Measurements from ENCODE around the gene SLC18A3.

SLC18A3 gene

GRCh38 chr10:49587981-49588380 lies 22.1 kb upstream of the SLC18A3 start:
- TF ChIP-seq CTCF (IDR thresholded peaks at IDR 0.05) = no peak
- no peak for DNase-seq (ENCODE audit: low spot score)
- H3K27ac ChIP-seq = no peak overlapping the region
- no peak overlapping the region for H3K4me3 ChIP-seq

GRCh38 chr10:49592726-49593563 lies 17.2 kb upstream of the SLC18A3 start:
- no peak overlapping the region for H3K4me3 ChIP-seq
- no peak for DNase-seq (ENCODE audit: low spot score)
- peak; percentile 76 for TF ChIP-seq CTCF (IDR thresholded peaks at IDR 0.05)
- no peak overlapping the region for H3K27ac ChIP-seq

- H3K4me3 ChIP-seq = no peak overlapping the region
- DNase-seq (ENCODE audit: low spot score) = no peak
- no peak overlapping the region for H3K27ac ChIP-seq
- TF ChIP-seq CTCF (IDR thresholded peaks at IDR 0.05) = no peak
Observed at GRCh38 chr10:49593564-49593875, 16.6 kb upstream of the SLC18A3 start.

GRCh38 chr10:49593998-49594397 lies 16.1 kb upstream of the SLC18A3 start:
- no peak for DNase-seq (ENCODE audit: low spot score)
- Histone ChIP-seq H3K27ac (no peak overlapping the region), H3K4me3 (no peak overlapping the region)
- no peak for TF ChIP-seq CTCF (IDR thresholded peaks at IDR 0.05)

- Histone ChIP-seq H3K27ac (no peak overlapping the region), H3K4me3 (no peak overlapping the region)
- no peak for DNase-seq (ENCODE audit: low spot score)
- TF ChIP-seq CTCF (IDR thresholded peaks at IDR 0.05) = peak; percentile 47
Observed at GRCh38 chr10:49594594-49594993, 15.5 kb upstream of the SLC18A3 start.

GRCh38 chr10:49595003-49595712 lies 15.0 kb upstream of the SLC18A3 start:
- no peak overlapping the region for H3K4me3 ChIP-seq
- no peak overlapping the region for H3K27ac ChIP-seq
- no peak for TF ChIP-seq CTCF (IDR thresholded peaks at IDR 0.05)
- no peak for DNase-seq (ENCODE audit: low spot score)

Data from coronary artery (tissue), 2 donors.